Fibroblast of lung (primary cell): ENCODE measurements around the gene CSF2.

Source experiments
- CTCF ChIP-seq, 2 donors: IDR thresholded peaks in 1 of 2; conservative IDR thresholded peaks in 1 of 2; 1 replicate in 1 of 2; 2 replicates in 1 of 2; pipeline ENCODE4 v1.5.1; 2011 to 2012; ENCODE audit warnings: low read length in 2 of 2, control low read depth in 1 of 2, inconsistent platforms in 1 of 2, low read depth in 1 of 2, mild to moderate bottlenecking in 1 of 2
- EZH2 ChIP-seq: IDR thresholded peaks from 2 replicates; pipeline ENCODE4 v1.5.1; 2012; ENCODE audit warnings: low read length, control low read depth, mild to moderate bottlenecking; ENCODE audit errors: missing control alignments

DNA sequence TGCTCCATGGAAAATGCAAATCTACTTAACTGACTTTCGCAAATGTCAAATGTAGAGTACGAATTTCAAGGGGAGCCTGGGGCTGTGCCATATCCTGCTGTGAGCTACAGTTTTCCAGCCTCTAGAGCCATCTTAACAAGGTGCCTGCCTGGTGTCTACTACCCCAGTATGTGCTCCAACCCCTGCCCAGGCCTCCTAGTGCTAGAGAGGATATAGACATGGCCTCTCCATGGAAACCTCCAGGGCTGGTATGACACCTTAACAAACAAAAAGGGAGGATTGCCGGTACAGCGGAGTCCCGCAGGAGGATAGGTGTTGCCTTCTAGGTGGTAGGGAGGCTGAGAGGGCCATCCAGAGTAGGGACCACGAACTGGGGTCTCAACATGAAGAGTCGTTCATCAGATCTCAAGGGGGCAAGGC lies 26.7 kb upstream of the CSF2 start:
- no peak for TF ChIP-seq CTCF (conservative IDR thresholded peaks at IDR 0.05 in 1 of 2, IDR thresholded peaks at IDR 0.05 in 1 of 2; ENCODE audit: low read depth in 1 of 2, low read length in 2 of 2)
- TF ChIP-seq EZH2: no peak
